Measurements from ENCODE around the gene YEATS4.

YEATS4 gene

DNA sequence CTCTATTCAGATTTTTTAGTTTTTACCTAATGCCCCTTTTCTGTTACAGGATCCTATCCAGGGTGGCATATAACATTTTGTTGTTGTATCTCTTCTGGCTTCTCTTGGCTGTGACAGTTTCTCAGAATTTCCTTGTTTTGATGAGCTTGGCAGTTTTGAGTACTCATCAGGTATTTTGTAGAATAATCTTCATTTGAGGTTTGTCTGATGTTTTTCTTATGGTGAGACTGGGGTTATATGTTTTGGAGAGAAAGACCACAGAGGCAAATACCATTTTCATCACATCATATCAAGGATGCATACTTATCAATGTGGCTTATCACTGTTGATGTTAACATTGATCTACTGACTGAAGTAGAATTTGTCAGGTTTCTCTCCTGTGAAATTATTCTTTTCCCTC is 25.4 kb upstream of the YEATS4 start:
- Mint-ChIP-seq H3K27ac (no peak overlapping the region), H3K4me3 (no peak overlapping the region), H3K27me3 (no peaks in the 10 kb centered on the region), H3K9me3 (no peaks in the 10 kb centered on the region), H3K4me1 (ENCODE audit: low read depth) (peaks cover 35% of the 10 kb centered on the region), H3K36me3 (ENCODE audit: low read depth) (no peaks in the 10 kb centered on the region)
- DNase-seq, result no peak

DNA sequence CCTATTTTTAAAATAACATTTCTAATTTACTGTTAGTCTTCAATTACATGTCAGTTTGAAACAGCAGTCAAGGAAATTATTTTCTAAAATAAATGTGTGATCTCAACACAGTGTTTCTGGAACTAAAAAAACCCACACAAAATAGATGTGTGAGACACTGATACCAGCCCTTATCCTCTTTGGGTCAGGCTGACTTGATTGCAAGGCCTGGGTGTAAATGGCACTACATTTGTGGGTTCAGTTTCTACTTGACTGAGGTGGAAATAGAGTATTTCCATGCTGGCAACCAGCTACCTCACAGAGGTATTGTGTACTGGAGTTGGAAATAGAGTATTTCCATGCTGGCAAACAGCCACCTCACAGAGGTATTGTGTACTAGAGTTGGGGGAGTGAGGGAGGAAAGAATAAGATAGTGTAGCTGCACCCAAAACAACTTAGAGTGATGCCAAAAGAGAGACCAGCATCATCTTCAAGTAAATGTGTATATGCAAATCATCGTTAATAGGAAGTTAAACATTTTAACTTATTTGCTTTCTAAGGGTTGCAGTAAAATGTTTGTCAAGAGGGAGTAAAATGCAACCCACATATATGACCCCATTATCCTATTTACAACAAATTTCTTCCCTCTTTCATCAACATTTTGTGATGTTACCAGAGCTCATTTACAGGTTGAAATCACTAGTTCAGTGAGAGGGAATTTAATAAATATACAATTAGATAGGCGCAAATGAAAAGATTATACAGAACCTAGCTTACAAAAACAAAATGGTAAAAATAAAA is 22.0 kb upstream of the YEATS4 start:
- no peak for DNase-seq
- Mint-ChIP-seq H3K9me3 (no peaks in the 10 kb centered on the region), H3K4me3 (no peak overlapping the region), H3K27ac (no peak overlapping the region), H3K36me3 (ENCODE audit: low read depth) (no peaks in the 10 kb centered on the region), H3K27me3 (peaks cover 3% of the 10 kb centered on the region), H3K4me1 (ENCODE audit: low read depth) (peaks cover 10% of the 10 kb centered on the region)

GRCh38 chr12:69338120-69338859 is 21.3 kb upstream of the YEATS4 start:
- H3K4me3 Mint-ChIP-seq, result no peak overlapping the region

GRCh38 chr12:69338936-69339335 is 20.6 kb upstream of the YEATS4 start:
- Mint-ChIP-seq H3K27ac (no peak overlapping the region), H3K27me3 (peaks cover 3% of the 10 kb centered on the region), H3K9me3 (no peaks in the 10 kb centered on the region), H3K36me3 (ENCODE audit: low read depth) (no peaks in the 10 kb centered on the region), H3K4me1 (ENCODE audit: low read depth) (peaks cover 5% of the 10 kb centered on the region), H3K4me3 (no peak overlapping the region)
- no peak for DNase-seq

More at GRCh38 chr12:69338120-69338859, 21.3 kb upstream of the YEATS4 start:
- Mint-ChIP-seq H3K27me3 (peaks cover 3% of the 10 kb centered on the region), H3K4me1 (ENCODE audit: low read depth) (peaks cover 6% of the 10 kb centered on the region), H3K27ac (no peak overlapping the region), H3K9me3 (no peaks in the 10 kb centered on the region), H3K36me3 (ENCODE audit: low read depth) (no peaks in the 10 kb centered on the region)
- DNase-seq, result no peak

DNA sequence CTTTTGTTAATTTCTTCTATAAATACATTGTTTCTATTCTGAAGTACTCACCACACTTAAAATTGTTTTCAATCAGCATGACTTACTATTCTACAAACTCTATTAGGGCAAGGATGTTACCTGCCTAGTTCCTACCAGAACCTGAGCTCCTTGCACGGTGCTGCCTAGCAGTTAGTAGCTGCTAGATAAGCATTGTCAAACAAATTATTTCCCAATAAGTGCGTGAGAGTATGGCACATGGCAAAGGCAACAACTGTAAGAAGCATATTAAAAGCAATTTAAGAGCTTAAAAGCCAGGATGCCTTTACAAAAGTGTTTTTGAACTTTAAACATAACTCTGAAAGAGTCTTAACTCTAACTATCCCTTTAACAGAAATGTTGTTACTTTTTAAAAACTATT is 19.5 kb upstream of the YEATS4 start:
- Mint-ChIP-seq H3K36me3 (ENCODE audit: low read depth) (no peaks in the 10 kb centered on the region), H3K27me3 (peaks cover 3% of the 10 kb centered on the region), H3K4me3 (no peak overlapping the region), H3K9me3 (no peaks in the 10 kb centered on the region), H3K4me1 (ENCODE audit: low read depth) (no peaks in the 10 kb centered on the region), H3K27ac (no peak overlapping the region)
- no peak for DNase-seq

DNA sequence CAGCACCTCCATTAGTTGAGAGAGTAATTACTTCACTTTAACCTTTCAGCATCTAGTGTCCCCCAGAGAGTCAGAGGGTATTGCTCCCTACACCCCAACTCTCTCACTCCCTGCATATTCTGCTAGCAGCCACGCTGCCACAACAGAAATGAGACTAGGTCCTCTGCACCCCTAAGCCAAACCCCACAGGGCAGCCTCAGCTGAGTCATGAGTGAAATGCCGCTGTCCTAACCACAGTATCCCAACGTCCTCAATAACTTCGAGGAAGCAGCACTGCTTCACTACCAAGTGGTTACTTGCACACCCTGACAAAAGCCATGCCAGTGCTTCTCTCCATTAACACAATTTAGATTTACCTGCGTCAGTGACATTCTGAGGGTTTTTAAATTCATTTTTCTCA is 18.2 kb upstream of the YEATS4 start:
- H3K4me3 Mint-ChIP-seq, result no peak overlapping the region
- no peaks in the 10 kb centered on the region for H3K36me3 Mint-ChIP-seq (ENCODE audit: low read depth)
- peaks cover 3% of the 10 kb centered on the region for H3K27me3 Mint-ChIP-seq
- H3K9me3 Mint-ChIP-seq, result no peaks in the 10 kb centered on the region
- H3K27ac Mint-ChIP-seq, result no peak overlapping the region
- no peak for DNase-seq
- no peaks in the 10 kb centered on the region for H3K4me1 Mint-ChIP-seq (ENCODE audit: low read depth)

GRCh38 chr12:69342421-69342820 is 17.1 kb upstream of the YEATS4 start:
- H3K27me3 Mint-ChIP-seq, result peaks cover 3% of the 10 kb centered on the region
- DNase-seq, result no peak
- no peak overlapping the region for H3K4me3 Mint-ChIP-seq
- no peaks in the 10 kb centered on the region for H3K36me3 Mint-ChIP-seq (ENCODE audit: low read depth)
- H3K4me1 Mint-ChIP-seq (ENCODE audit: low read depth), result no peaks in the 10 kb centered on the region
- no peaks in the 10 kb centered on the region for H3K9me3 Mint-ChIP-seq
- H3K27ac Mint-ChIP-seq, result no peak overlapping the region

- H3K9me3 Mint-ChIP-seq, result no peaks in the 10 kb centered on the region
- H3K36me3 Mint-ChIP-seq (ENCODE audit: low read depth), result no peaks in the 10 kb centered on the region
- H3K27me3 Mint-ChIP-seq, result peaks cover 3% of the 10 kb centered on the region
- H3K27ac Mint-ChIP-seq, result no peak overlapping the region
- DNase-seq, result no peak
- peaks cover 2% of the 10 kb centered on the region for H3K4me1 Mint-ChIP-seq (ENCODE audit: low read depth)
- H3K4me3 Mint-ChIP-seq, result no peak overlapping the region
Measured at GRCh38 chr12:69343357-69343756, 16.2 kb upstream of the YEATS4 start.

DNA sequence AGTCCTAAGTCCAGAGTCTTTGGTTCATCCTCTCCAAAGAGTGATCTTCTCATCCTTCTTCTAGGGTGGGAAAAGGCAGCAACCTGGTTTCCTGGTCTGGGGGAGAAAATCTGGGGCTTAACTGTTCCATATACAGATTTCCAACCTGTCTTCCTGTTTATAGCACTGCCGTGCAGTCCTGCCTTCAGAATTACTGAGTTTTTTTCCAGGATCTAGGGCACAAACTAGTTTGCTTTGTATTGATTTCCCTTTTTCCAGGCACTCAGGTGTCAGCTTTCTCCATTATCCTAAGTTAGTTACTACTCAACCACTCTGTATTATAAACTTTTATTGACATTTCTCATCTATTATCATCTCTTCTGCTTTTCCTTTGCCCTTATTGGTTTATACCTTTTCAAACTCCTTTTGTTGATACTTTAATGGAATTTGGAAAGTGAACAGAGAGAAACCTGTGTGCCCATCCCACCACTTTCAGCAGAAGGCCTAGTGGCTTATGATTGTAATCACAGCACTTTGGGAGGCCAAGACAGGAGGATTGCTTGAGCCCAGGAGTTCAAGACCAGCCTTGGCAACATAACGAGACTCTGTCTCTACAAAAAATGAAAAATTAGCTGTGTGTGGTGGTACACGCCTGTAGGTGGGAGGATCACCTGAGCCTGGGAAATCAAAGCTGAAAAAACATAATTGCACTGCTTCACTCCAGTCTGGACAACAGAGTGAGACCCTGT is 15.5 kb upstream of the YEATS4 start:
- peaks cover 3% of the 10 kb centered on the region for H3K27me3 Mint-ChIP-seq
- H3K27ac Mint-ChIP-seq, result no peak overlapping the region
- no peak for DNase-seq
- H3K36me3 Mint-ChIP-seq (ENCODE audit: low read depth), result no peaks in the 10 kb centered on the region
- H3K4me3 Mint-ChIP-seq, result no peak overlapping the region
- H3K9me3 Mint-ChIP-seq, result no peaks in the 10 kb centered on the region
- peaks cover 2% of the 10 kb centered on the region for H3K4me1 Mint-ChIP-seq (ENCODE audit: low read depth)

- Mint-ChIP-seq H3K36me3 (ENCODE audit: low read depth) (no peaks in the 10 kb centered on the region), H3K9me3 (no peaks in the 10 kb centered on the region), H3K4me1 (ENCODE audit: low read depth) (peaks cover 2% of the 10 kb centered on the region), H3K27me3 (peaks cover 3% of the 10 kb centered on the region), H3K27ac (no peak overlapping the region), H3K4me3 (no peak overlapping the region)
- DNase-seq, result no peak
Measured at GRCh38 chr12:69345077-69345476, 14.5 kb upstream of the YEATS4 start.

- no peak overlapping the region for H3K27ac Mint-ChIP-seq
- no peaks in the 10 kb centered on the region for H3K9me3 Mint-ChIP-seq
- H3K4me1 Mint-ChIP-seq (ENCODE audit: low read depth), result peaks cover 2% of the 10 kb centered on the region
- H3K4me3 Mint-ChIP-seq, result no peak overlapping the region
- H3K36me3 Mint-ChIP-seq (ENCODE audit: low read depth), result no peaks in the 10 kb centered on the region
- DNase-seq, result no peak
- peaks cover 3% of the 10 kb centered on the region for H3K27me3 Mint-ChIP-seq
Measured at GRCh38 chr12:69345742-69346141, 13.8 kb upstream of the YEATS4 start.

DNA sequence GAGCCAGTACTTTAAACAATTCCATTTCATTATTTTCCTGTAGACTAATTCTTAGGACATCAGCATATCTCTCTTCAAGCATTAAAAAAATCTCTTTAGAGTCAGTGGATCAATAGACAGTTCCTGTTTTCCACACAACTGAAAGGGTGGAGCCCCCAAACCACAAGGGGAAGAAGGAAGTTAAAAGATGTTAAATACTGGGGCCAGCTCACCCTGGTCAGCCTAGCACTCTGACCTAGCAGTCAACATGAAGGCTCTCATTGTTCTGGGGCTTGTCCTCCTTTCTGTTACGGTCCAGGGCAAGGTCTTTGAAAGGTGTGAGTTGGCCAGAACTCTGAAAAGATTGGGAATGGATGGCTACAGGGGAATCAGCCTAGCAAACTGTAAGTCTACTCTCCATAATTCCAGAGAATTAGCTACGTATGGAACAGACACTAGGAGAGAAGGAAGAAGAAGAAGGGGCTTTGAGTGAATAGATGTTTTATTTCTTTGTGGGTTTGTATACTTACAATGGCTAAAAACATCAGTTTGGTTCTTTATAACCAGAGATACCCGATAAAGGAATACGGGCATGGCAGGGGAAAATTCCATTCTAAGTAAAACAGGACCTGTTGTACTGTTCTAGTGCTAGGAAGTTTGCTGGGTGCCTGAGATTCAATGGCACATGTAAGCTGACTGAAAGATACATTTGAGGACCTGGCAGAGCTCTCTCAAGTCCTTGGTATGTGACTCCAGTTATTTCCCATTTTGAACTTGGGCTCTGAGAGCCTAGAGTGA is 11.2 kb upstream of the YEATS4 start, which contains the start of gene LYZ:
Gene LYZ (plus strand): TSS at position 220 of the 777 bp plus-strand sequence. CDS start 28 bp downstream, at position 248.
- no peak within 1 kb of the TSS for H3K4me3 Mint-ChIP-seq
- peaks cover 2% of the 10 kb centered on the region for H3K4me1 Mint-ChIP-seq (ENCODE audit: low read depth)
- no peaks in the 10 kb centered on the region for H3K36me3 Mint-ChIP-seq (ENCODE audit: low read depth)
- DNase-seq, result no peak
- H3K27me3 Mint-ChIP-seq, result no peaks in the 10 kb centered on the region
- H3K9me3 Mint-ChIP-seq, result no peaks in the 10 kb centered on the region
- no peak within 1 kb of the TSS for H3K27ac Mint-ChIP-seq

DNA sequence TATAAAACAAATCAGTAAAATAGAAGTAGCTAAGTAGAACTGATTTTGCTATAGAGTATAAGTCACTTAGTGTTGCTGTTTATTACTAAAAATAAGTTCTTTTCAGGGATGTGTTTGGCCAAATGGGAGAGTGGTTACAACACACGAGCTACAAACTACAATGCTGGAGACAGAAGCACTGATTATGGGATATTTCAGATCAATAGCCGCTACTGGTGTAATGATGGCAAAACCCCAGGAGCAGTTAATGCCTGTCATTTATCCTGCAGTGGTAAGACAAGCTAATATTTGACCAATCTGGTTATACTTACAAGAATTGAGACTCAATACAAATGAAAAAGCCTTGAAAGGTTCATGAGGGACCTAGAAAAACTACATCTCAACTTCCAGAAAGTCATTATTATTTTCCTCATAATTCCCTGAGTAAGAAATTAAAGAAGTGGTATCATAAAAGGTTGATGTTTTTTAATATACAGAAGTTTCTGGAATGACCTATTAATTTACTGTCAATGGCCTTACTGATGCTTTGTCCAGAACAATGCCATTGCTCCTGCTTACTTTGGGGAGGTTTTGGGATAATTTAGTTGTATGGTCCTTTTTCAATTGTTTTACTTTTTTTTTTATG is 9.4 kb upstream of the YEATS4 start:
- H3K9me3 Mint-ChIP-seq, result no peaks in the 10 kb centered on the region
- no peaks in the 10 kb centered on the region for H3K36me3 Mint-ChIP-seq (ENCODE audit: low read depth)
- H3K27me3 Mint-ChIP-seq, result no peaks in the 10 kb centered on the region
- H3K4me3 Mint-ChIP-seq, result no peak overlapping the region
- H3K27ac Mint-ChIP-seq, result no peak overlapping the region
- peaks cover 2% of the 10 kb centered on the region for H3K4me1 Mint-ChIP-seq (ENCODE audit: low read depth)
- DNase-seq, result no peak

GRCh38 chr12:69350777-69351176 is 8.8 kb upstream of the YEATS4 start:
- DNase-seq, result no peak
- H3K27me3 Mint-ChIP-seq, result no peaks in the 10 kb centered on the region
- no peak overlapping the region for H3K4me3 Mint-ChIP-seq
- peaks cover 2% of the 10 kb centered on the region for H3K4me1 Mint-ChIP-seq (ENCODE audit: low read depth)
- H3K27ac Mint-ChIP-seq, result no peak overlapping the region
- H3K9me3 Mint-ChIP-seq, result no peaks in the 10 kb centered on the region
- no peaks in the 10 kb centered on the region for H3K36me3 Mint-ChIP-seq (ENCODE audit: low read depth)
